Heart left ventricle (tissue), 16 donors: ENCODE results near the gene OAS2. TPM values are rescaled to one million over a fixed set of nuclear protein-coding genes. Genes with fewer than 3 reads are reported as not detected.

Experiments
- ATAC-seq, 4 donors: fragments of 200-7000 bp; cut with Tn5 transposase; one replicate each; pipeline ENCODE4 v1.9.1; 2020 to 2022; ENCODE audit warnings: moderate library complexity in 4 of 4, mild to moderate bottlenecking in 3 of 4, moderate number of reproducible peaks in 1 of 4
- DNase-seq, 5 donors: peaks; one replicate each; pipeline ENCODE4 v3.0.0-alpha.2; 2020
- H3K27ac ChIP-seq, 12 donors: fragments of 200-600 bp; sonication (generic) in 4 of 12; one replicate each; pipeline versions ENCODE4 v1.5.0 to v1.8.0; 2016 to 2022; ENCODE audit warnings: mild to moderate bottlenecking in 2 of 12
- H3K27me3 ChIP-seq, 9 donors: fragments of 200-600 bp; sonication (generic) in 2 of 9; one replicate each; pipeline versions ENCODE4 v1.5.1 to v1.8.0; 2016 to 2022; ENCODE audit warnings: mild to moderate bottlenecking in 3 of 9
- H3K36me3 ChIP-seq, 9 donors: fragments of 200-600 bp; sonication (generic) in 2 of 9; one replicate each; pipeline versions ENCODE4 v1.5.0 to v1.8.0; 2018 to 2022; ENCODE audit warnings: mild to moderate bottlenecking in 2 of 9
- H3K4me1 ChIP-seq, 12 donors: fragments of 200-600 bp; sonication (generic) in 4 of 12; one replicate each; pipeline versions ENCODE4 v1.5.0 to v1.8.0; 2016 to 2022; ENCODE audit warnings: mild to moderate bottlenecking in 3 of 12
- H3K4me3 ChIP-seq, 12 donors: fragments of 200-600 bp; sonication (generic) in 4 of 12; one replicate each; pipeline versions ENCODE4 v1.5.0 to v1.8.0; 2017 to 2022; ENCODE audit warnings: mild to moderate bottlenecking in 9 of 12, moderate library complexity in 4 of 12
- H3K9me3 ChIP-seq, 12 donors: fragments of 200-600 bp; sonication (generic) in 4 of 12; one replicate each; pipeline versions ENCODE4 v1.5.0 to v1.8.0; 2016 to 2022; ENCODE audit warnings: mild to moderate bottlenecking in 1 of 12
- CTCF ChIP-seq, 12 donors: fragments of 200-600 bp; sonication (generic) in 4 of 12; IDR thresholded peaks; one replicate each; pipeline versions ENCODE4 v1.5.0 to v1.8.0; 2018 to 2022; ENCODE audit warnings: antibody characterized with exemption in 12 of 12, mild to moderate bottlenecking in 5 of 12
- POLR2A ChIP-seq, 2 donors: fragments of 450-650 bp; IDR thresholded peaks; one replicate each; pipeline ENCODE4 v1.6.1; 2017; ENCODE audit warnings: antibody characterized with exemption in 2 of 2, mild to moderate bottlenecking in 2 of 2, moderate library complexity in 2 of 2
- WGBS, 4 donors: extraction: QIAGEN DNeasy Blood & Tissue Kit in 2 of 4; methylation state at CpG; one replicate each; pipeline versions ENCODE4 v1.1.5 to v1.1.7; 2013 to 2018; 5-methylcytosine and 5-hydroxymethylcytosine counted together
- intact Hi-C, 10 donors: fragments of 100-400 bp; cut with DNase I; formaldehyde crosslinking; loops; one replicate each; pipeline versions ENCODE4 v1.11.1 to v1.14.2; 2022
- polyA plus RNA-seq, 2 donors: library from polyadenylated mRNA; stranded (reverse); fragments of 200-250 nt; gene quantifications; one replicate each; pipeline ENCODE4 v1.2.3, GENCODE V29; 2013
- total RNA-seq, 9 donors: library from RNA; depleted of rRNA in 2 of 9; stranded (reverse); fragments of >200 nt in 2 of 9; fragmentation: NEBNext Ultra II Directional in 3 of 9; extraction: Animal tissue kit (Norgen Biotek cat#: 25700) in 3 of 9; gene quantifications; one replicate each; pipeline versions ENCODE4 v1.1.0 to v1.2.4, GENCODE V29; 2016 to 2023
- donor health status: ischemic (EF 13 %, LVEDD 7.1; RV severe dilation, severe dysfunction).
- donor health status: healthy with polysubstance abuse.
- donor health status: DM: no; HTN: yes; CAD: no.
- donor health status: DM: no; HTN: no; CAD: no.
- donor health status: ischemic (EF 25% LVEDD 6.9; RV normal size, moderate dysfunction).
- donor health status: ischemic (EF 25% LVEDD 5.7; RV mildly dilated, moderate dysfunction).
- donor health status: healthy.
- donor health status: DM: yes; HTN: yes; CAD: no.
- donor health status: ischemic (EF 35%, LVEDD 5.7; RV mildly dilated, moderate dysfunction).
- donor health status: nonischemic (EF 11% LVEDD 7.7; RV severe dilation, severe dysfunction).
- donor health status: DM: yes; HTN: yes; CAD: no.
- donor health status: PGD.
- donor health status: ischemic (EF 29% LVEDD 5.4; RV normal size, mild dysfunction).
- donor health status: nonischemic (EF 23%, LVEDD 6.1; RV moderate dilation, normal function).

The OAS2 gene
- total and polyA plus RNA-seq, 11 donors: 3.8 to 46.1 (median 7.3) TPM

DNA sequence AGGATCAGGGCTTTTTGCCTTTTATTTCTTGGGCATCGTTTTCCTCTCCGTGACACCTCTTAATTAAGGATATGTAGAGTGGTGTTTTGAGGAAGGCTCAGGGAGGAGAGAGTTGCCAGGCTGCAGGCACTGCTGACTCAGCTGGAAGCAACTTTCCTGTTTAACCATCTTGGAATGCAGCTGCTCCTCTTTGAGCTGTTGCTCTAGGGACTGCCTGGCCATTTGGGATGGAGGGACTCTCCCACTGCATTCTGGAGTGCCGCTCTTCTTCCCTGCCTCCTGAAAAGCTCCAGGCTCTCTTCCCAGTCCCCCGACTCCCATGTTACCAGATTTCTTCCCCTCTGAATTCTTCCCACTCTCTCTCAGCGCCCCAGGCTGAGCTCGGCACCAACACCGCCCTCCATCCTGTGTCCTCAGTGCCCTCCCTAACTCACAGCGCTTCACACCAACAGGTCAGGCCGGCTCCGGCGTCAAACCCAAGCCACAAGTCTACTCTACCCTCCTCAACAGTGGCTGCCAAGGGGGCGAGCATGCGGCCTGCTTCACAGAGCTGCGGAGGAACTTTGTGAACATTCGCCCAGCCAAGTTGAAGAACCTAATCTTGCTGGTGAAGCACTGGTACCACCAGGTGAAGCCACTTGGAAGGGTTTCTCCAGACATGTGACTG is 34.2 kb upstream of the OAS2 start:
- Histone ChIP-seq H3K27ac (no peak overlapping the region), H3K4me3 (no peak overlapping the region), H3K9me3 (no peaks in the 10 kb centered on the region), H3K27me3 (peaks cover 0 to 8% (median 0%) of the 10 kb centered on the region in 9 donors), H3K4me1 (peaks cover 0 to 28% (median 9%) of the 10 kb centered on the region in 12 donors), H3K36me3 (peaks cover 0 to 81% (median 41%) of the 10 kb centered on the region in 9 donors)
- TF ChIP-seq CTCF (IDR thresholded peaks at IDR 0.05) (no peak), POLR2A (IDR thresholded peaks at IDR 0.05) (no peak)
- ATAC-seq (no peak), DNase-seq (no peak)
- intact Hi-C loops: no loop called here
- 89 to 92% (median 90%) methylated on average over 15 of the region's 15 CpGs for WGBS, 4 donors

DNA sequence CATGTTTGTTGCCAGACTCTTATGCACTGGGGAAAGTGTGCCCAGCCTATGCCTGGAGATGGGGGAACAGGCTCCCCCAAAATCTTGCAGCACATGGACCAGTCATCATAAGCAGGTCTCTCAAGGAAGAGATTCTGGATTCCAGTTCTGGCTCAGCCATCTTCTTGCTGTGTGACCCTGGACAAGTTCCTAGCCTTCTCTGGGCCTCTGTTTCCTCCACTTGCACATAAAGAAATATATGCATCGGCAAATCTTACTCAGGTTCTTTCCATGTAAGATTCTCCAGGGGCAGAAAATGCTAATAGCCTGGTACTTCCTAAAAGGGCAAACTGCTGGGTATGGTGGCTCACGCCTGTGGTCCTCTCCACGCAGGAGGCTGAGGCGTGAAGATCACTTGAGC is 32.8 kb upstream of the OAS2 start:
- WGBS, 4 donors: 94 to 100% (median 96%) methylated on average over 4 of the region's 4 CpGs
- peaks cover 0 to 8% (median 0%) of the 10 kb centered on the region in 9 donors for H3K27me3 ChIP-seq
- TF ChIP-seq CTCF (IDR thresholded peaks at IDR 0.05): no peak
- no peak for TF ChIP-seq POLR2A (IDR thresholded peaks at IDR 0.05)
- peaks cover 0 to 15% (median 0%) of the 10 kb centered on the region in 12 donors for H3K4me1 ChIP-seq
- no peak overlapping the region for H3K27ac ChIP-seq
- ATAC-seq: no peak
- intact Hi-C loops: no loop called here
- no peak overlapping the region for H3K4me3 ChIP-seq
- H3K9me3 ChIP-seq: no peaks in the 10 kb centered on the region
- DNase-seq: no peak
- peaks cover 0 to 94% (median 51%) of the 10 kb centered on the region in 9 donors for H3K36me3 ChIP-seq

GRCh38 chr12:112946236-112947000 is 31.9 kb upstream of the OAS2 start:
- Histone ChIP-seq H3K4me1 (peaks cover 0 to 6% (median 0%) of the 10 kb centered on the region in 12 donors), H3K4me3 (no peak overlapping the region), H3K36me3 (peaks cover 0 to 100% (median 60%) of the 10 kb centered on the region in 9 donors), H3K27me3 (peaks cover 0 to 3% (median 0%) of the 10 kb centered on the region in 9 donors), H3K9me3 (peaks cover 0 to 2% (median 0%) of the 10 kb centered on the region in 12 donors), H3K27ac (no peak overlapping the region)
- intact Hi-C loops: no loop called here
- DNase-seq: no peak
- no peak for ATAC-seq
- 86 to 90% (median 88%) methylated on average over 11 to 14 of the region's 14 CpGs for WGBS, 4 donors
- TF ChIP-seq POLR2A (IDR thresholded peaks at IDR 0.05): no peak

- DNase-seq: no peak
- peaks cover 0 to 100% (median 57%) of the 10 kb centered on the region in 9 donors for H3K36me3 ChIP-seq
- no peak overlapping the region for H3K27ac ChIP-seq
- intact Hi-C loops: no loop called here
- ATAC-seq: no peak
- H3K4me3 ChIP-seq: no peak overlapping the region
- no peaks in the 10 kb centered on the region for H3K4me1 ChIP-seq
- TF ChIP-seq CTCF (IDR thresholded peaks at IDR 0.05) (no peak), POLR2A (IDR thresholded peaks at IDR 0.05) (no peak)
- 0 to 45% (median 42%) methylated on average over 1 of the region's 1 CpG for WGBS, 4 donors
- H3K27me3 ChIP-seq: no peaks in the 10 kb centered on the region
- peaks cover 0 to 11% (median 0%) of the 10 kb centered on the region in 12 donors for H3K9me3 ChIP-seq
Measured at GRCh38 chr12:112947314-112947713, 31.0 kb upstream of the OAS2 start.
